HG03095 (cell line): ENCODE measurements around the gene CD63.

Experiments used
- ATAC-seq: cut with Tn5 transposase; IDR thresholded peaks from one replicate; pipeline ENCODE4 v1.9.1; 2021; ENCODE audit warnings: moderate library complexity; ENCODE audit not compliant: unreplicated experiment

The CD63 gene

DNA sequence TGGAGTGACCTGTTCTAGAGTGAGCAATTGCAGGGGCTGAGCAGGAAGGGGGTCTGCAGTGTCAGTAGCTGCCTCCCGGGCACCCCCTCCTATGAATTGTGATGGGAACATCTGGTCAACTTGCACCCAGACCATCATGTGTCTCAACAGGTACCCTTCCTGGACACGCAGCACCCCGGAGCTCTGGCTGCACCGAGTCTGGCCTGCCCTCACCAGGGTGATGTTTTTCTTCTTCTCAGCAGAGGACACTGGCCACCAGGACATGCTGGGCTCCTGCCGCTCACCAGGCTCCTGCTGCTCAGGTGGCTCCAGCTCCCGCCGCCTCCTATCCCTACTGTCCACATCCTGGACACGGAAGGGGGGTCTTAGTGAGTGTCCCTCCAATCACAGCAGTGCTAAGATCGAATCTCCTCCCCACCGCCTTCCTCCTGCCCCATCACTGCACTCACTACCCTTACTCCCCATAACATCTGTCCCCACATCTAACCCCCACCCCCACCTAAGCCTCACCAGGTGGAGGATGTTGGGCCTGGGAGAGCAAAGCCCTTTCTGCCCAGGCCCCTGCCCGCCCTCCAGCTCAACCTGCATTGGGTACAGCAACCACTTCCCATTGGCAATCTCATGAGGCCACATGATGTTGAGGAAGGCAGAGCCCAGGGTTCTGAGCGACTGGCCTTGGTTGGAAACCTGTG, 36.0 kb downstream of the CD63 start:
- no peak for ATAC-seq

DNA sequence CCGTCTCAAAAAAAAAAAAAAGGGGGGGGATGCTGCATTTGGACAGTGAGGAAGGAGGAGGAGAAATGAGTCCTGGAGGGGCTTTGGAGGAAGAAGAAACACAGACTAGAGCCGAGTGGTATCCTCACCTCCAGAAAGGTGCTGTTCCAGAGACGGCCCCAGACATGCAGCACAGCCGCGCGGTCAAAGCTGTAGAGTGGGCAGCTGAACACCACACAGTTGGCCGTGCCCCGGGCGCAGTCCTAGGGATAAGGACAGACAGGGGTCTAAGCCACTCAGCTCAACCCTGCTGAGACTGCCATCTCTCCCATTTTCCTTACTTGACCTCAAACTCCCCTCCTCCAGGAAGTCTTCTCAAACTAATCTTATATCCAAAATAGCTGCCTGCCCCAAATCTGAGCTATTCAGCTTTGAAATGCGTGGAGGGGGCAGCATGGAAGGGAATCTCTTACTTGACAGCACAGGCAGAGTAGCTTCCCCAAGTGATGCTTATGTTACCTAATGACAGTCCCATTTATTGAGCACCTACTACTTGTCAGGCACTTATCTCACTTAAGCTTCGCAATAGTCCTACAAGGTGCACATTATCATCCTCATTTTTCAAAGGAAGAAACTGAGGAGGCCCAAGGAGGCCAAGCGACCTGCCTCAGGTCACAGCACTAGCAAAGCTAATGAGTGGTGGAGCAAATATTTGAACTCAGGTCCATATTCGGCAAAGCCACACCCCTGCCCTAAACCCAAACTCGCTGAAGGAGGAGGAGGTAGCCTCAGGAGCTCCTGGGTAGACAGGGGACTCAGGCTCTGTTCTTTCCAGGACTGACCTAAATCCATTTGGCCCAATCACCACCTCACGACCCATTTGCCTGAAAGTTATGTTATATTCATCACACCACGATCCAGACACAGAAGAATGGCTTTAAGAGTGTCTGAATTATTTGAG, 39.8 kb downstream of the CD63 start:
- no peak for ATAC-seq

DNA sequence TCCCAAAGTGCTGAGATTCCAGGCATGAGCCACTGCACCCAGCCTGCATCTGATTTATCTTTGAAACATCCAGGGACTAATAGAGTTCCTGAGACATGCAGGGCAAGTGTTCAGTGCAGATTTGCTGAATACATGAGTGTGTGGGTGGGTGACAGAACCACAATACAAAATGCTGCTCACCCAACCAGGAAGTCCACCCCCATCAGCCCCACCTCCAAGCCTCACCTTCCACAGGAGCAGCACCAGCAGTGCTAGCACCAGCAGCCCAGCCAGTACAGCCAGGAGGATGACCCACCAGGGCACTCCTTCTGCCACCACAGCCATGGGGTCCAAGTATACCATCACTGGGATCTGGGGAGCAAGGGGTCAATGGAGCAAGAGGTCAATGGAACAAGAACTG, 41.1 kb downstream of the CD63 start:
- no peak for ATAC-seq

DNA sequence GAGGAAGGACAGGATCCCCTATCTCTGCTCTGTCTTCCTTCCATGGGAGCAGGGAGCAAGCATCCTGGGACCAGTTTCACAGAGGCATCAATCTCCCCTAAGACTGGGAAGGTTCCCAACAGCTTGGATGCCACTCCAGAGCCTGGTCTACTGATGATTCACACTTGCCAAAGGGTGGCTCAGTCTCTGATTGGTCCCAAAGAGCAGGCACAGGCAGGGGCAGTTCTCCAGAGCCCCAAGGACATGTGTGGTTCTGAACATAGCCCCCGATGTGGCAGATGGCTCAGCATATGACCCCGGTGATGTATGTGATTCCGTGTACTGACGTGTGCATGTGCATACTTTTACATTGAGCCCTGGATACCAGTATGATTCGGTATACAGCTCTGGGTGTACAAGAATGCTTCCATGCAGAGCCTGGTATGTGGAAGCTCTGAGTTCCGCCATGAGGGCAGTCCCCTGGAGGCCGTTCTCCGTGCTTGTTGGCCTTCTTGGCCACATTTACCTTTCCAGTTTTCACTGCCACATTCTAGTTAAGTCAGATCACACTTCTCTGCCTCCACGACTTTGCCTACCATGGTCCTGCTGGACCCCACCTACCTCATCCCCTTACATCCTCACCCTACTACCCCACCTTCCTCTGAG, 42.3 kb downstream of the CD63 start:
- no peak for ATAC-seq

DNA sequence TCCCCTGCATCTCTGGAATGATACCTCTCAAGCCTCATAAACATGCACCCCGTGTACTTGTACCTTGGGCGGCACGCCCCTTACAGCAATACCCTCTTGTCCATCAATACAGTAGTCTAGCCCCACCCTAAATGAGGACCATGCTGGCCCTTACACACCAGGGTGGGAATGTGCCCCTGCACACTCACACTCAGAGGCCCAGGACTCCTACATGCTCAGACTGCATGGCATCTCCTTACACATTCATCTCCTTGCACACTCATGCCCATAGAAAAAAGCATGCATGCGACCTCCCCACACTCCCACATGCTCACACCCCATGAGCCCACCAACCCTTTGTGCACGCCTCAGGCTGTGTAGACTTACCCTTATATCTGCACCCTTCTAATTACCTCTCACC, 43.1 kb downstream of the CD63 start:
- no peak for ATAC-seq

DNA sequence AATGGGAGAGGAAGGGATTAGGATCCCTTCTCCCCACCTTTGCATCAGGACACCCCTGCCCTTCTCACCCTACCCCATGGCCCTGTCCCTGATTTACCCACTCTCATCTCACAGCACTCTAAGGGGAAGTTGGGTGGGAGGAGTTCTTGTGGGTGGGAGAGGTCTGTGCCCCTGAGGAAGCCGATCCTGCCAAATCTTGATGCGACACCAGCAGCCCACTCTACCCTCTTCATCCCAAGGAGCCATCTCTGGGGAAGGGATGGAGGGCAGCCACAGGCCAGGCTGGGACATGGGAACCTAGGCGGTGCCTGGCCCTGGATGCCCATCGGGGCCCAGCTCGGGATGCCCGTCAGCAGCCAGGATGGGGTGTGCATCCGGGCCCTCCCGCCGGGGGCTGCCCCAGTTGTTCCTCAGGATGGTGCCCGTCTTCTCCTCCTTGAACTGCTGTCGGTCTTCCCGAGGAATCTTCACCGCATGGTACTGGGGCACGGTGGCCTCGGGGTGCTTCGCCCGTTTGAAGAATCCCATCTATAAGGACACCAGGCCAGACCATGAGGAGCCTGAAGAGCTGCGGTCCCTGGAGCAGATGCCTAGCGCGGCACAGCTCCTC, 43.9 kb downstream of the CD63 start:
- ATAC-seq = no peak

DNA sequence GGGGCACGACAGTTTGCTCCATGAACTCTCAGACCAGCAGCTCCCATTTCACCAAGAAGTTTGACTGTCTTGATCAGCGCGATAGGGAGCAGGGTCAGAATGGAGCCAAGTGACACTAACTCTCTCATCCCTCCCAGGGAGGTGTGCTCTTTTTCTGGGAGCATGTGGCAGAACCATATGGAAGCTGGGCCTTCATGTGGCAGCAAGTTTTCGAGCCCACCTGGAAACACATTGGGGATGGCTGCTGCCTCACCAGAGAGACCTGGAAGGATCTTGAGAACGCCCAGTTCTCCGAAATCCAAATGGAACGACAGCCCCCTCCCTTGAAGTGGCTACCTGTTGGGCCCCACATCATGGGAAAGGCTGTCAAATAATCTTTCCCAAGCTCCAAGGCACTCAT, 45.1 kb downstream of the CD63 start:
- no peak for ATAC-seq

DNA sequence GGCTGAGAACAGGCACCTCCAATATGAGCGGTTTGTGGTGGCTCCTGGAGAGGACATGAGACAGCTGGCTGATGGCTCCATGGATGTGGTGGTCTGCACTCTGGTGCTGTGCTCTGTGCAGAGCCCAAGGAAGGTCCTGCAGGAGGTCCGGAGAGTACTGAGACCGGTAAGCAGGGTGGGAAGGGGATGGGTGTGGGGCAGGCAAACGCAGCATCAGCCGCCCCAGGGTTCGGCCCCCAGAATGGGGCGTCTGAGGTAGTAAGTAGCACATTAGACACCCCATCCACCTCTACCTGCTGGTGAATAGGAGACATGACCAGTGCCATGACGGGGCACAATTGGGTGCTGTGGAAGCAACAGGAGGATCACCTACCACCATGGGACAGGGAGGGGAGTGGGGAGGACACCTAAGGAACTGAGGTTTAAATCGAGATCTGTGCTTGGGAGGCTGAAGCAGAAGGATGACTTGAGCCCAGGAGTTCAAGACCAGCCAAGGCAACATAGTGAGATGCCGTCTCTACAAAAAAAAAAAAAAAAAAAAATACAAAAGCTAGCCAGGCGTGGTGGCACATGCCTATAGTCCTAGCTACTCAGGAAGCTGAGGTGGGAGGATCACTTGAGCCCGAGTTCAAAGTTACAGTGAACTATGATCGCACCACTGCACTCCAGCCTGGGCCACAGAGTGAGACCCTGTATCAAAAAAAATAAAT, 46.6 kb downstream of the CD63 start:
- no peak for ATAC-seq

DNA sequence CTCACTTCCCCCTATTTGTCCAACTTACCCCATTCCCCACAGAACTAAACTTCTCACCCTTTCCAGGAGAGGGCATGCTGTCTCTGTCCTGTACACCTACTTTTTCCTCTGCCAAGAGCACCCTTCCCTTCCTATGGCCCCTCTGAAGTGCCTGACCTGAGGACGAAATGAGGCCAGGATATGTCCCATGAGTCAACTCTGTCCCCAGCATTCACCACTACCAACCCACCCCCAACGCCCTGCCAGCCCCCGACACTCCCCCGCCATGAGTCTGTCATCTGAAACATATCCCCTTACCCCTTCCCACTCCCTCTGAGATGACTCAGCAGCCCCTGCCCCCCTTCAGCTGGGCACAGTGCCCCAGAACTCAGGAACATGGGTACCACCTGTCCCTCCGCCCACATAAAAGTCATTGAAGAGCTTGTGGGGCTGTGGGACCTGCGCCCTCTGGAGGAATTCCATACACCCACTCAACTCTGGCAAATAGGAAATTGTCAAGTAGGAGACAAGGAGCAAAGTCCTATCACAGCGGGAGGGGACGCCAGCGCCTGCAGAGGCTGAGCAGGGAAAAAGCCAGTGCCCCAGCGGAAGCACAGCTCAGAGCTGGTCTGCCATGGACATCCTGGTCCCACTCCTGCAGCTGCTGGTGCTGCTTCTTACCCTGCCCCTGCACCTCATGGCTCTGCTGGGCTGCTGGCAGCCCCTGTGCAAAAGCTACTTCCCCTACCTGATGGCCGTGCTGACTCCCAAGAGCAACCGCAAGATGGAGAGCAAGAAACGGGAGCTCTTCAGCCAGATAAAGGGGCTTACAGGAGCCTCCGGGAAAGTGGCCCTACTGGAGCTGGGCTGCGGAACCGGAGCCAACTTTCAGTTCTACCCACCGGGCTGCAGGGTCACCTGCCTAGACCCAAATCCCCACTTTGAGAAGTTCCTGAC, 47.4 kb downstream of the CD63 start:
- no peak for ATAC-seq

DNA sequence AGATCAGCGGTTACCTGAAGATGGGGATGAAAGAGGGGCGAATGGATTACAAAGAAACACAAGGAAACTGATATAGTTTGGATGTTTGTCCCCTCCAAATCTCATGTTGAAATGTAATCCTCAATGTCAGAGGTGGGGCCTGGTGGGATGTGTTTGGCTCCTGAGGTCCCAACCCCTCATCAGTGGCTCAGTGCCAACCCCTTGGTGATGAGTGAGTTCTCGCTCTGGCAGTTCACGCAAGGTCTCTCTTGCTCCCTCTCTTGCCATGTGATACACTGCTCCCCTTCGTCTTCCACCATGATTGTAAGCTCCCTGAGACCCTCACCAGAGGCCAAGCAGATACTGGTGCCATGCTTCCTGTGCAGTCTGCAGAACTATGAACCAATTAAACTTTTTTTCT, 49.1 kb downstream of the CD63 start:
- no peak for ATAC-seq

DNA sequence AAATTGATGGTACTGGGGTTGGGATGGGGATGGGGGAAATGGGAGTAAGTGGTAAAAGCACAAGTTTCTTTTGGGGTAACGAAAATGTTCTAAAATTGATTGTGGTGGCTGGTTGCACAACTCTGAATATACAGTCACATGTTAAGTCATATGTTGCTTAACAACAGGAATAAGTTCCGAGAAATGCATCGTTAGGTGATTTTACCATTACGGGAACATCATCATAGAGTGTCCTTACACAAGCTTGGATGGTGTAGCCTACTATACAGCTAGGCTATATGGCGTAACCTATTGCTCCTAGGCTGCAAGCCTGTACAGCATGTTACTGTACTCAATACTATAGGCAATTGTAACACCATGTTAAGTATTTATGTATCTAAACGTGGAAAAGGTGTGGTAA, 52.1 kb downstream of the CD63 start:
- no peak for ATAC-seq

DNA sequence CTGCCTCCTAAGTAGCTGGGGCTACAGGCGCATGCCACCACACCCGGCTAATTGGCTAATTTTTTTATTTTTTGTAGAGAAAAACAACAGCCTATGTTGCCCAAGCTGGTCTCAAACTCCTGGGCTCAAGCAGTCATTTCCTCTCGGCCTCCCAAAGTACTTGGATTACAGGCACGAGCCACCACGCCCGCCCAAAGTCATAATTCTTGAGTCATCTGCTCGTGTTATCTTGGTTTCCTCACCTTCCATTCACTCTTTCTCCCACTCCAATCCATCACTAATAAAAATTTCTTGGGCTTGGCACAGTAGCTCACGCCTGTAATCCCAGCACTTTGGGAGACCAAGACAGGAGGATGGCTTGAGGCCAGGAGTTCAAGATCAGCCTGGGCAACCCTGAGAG, 53.1 kb downstream of the CD63 start:
- no peak for ATAC-seq
